Epithelial cell of proximal tubule (primary cell): Measurements from ENCODE around the gene SYNDIG1. TPM values are rescaled to one million over a fixed set of nuclear protein-coding genes. Genes with fewer than 3 reads are reported as not detected.

ENCODE experiments used
- DNase-seq: peaks from one replicate; pipeline ENCODE4 v3.0.0-alpha.2; 2011; ENCODE audit warnings: low read depth
- H3K4me3 ChIP-seq: 2 replicates; pipeline ENCODE4 v1.5.1; 2011; ENCODE audit warnings: low read depth, mild to moderate bottlenecking, low read length
- total RNA-seq: library from RNA; depleted of rRNA; stranded (reverse); fragments of >200 nt; gene quantifications from 2 replicates; pipeline ENCODE4 v1.2.3, GENCODE V29; 2015
- TF ChIP-seq, protein P1 (sequence below): conservative IDR thresholded peaks from 2 replicates; pipeline ENCODE4 v1.5.1; 2012; ENCODE audit warnings: low read depth, mild to moderate bottlenecking, low read length

The SYNDIG1 gene
- total RNA-seq, 1 donor from 2014 or later = 0.12 TPM

DNA sequence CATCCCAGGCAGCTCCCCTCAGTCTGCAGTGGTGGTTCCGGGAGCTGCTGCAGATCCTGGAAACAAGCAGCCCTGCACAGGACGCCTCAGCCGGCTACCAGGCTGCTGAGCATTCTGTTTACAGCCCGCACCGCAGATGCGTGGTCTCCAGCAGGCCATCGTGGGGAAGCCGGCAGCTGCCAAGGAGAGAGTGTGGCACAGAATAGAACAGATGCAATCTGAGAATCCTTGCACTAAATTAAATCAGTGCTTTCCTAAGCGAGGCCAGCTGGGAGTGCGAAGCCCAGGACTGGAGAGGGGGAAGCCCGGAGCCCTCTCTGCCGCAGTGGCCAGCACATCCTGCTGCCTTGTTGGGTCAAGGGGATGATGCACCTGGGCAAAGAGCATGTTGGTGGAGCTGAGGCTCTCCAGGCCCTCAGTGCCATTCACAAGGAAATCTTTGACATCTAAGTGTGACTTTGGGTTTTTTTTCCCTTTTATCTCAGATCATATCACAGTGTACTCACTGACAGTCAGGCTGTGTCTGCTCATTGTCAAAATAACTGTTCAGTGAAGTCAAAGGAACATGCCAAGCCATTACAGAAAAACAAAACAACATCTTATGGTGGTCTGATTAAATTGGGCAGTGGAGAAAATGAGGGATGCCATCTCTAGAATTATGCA, 118.1 kb downstream of the SYNDIG1 start:
- TF ChIP-seq, protein P1, sequence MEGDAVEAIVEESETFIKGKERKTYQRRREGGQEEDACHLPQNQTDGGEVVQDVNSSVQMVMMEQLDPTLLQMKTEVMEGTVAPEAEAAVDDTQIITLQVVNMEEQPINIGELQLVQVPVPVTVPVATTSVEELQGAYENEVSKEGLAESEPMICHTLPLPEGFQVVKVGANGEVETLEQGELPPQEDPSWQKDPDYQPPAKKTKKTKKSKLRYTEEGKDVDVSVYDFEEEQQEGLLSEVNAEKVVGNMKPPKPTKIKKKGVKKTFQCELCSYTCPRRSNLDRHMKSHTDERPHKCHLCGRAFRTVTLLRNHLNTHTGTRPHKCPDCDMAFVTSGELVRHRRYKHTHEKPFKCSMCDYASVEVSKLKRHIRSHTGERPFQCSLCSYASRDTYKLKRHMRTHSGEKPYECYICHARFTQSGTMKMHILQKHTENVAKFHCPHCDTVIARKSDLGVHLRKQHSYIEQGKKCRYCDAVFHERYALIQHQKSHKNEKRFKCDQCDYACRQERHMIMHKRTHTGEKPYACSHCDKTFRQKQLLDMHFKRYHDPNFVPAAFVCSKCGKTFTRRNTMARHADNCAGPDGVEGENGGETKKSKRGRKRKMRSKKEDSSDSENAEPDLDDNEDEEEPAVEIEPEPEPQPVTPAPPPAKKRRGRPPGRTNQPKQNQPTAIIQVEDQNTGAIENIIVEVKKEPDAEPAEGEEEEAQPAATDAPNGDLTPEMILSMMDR = no peak
- DNase-seq = no peak
- H3K4me3 ChIP-seq = no peak overlapping the region

DNA sequence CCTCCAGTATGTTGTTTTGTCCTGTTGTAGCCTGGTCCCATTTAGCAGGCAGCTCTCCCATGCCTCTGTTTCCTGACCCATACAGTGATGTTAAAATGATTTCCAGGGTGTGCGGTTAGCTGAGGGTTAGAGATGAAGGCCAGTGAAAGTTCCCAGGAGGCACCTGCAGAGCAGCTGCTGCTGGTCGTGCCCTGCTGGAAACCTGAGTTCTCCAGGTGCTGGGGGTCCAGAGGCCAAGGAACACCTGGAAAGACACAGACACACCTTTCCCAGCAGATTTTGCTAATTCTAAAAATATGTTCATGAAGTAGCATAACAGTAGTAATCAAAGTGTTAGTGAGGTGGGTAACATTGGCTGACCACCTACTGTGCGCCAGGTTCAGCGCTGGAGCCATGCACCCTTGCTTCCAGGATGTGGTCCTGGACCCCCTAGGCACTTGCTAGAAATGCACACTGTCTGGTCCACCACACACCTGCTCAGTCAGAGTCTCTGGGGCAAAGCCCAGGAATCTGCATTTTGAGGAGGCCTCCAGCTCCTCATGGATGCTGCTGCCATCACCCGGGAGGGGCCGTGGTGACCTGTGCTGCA, 118.7 kb downstream of the SYNDIG1 start:
- DNase-seq = no peak
- TF ChIP-seq, protein P1 = no peak

DNA sequence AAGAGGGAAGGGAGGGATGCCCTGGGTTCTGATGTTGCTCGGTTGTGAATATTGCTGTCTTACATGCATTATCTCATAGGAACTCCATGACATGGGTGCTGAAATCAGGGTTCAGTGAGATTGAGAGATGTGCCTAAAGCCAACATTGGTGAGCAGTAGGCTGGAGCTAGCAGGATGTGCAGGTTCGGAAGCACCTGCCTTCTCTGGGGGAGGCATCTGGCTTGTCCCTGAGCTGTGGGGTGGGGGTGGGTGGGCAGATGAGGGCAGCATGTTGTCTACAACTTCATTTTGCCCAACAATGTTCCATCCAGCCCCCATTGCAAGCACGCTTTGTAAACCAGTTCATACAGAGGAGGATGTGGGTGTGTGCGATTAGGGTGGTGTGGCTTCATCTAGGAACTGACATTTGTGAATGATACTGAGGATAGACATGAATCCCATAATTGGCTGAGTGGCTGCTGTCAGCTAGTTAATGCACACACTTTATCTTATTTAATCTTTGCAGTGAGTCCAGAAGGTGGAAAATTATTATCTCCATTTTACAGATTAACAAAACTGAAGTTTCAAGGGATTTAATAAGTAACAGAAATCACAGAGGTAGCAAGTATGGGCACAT, 119.4 kb downstream of the SYNDIG1 start:
- no peak overlapping the region for H3K4me3 ChIP-seq
- DNase-seq = no peak

More for the DNA sequence above, 118.7 kb downstream of the SYNDIG1 start:
- H3K4me3 ChIP-seq = no peak overlapping the region

DNA sequence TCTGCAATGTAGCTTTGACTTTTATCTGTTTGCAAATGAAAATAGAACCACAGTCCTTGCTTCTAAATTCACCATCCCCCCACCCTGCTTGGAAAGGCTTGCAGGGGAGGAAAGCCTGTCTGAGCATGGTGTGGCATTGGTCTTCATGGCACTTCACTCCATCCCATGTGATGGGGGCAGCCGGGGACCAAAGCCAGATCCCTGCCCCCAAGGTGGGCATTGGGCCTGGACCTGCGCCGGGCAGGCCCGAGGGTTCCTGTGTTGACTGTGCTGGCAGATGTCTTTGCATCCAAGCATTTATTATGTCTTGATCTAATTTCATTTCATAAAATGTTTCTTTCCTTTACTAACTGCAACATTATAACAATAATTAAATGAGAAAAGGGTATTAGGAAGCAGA, 120.0 kb downstream of the SYNDIG1 start:
- TF ChIP-seq, protein P1 = no peak
- H3K4me3 ChIP-seq = no peak overlapping the region
- DNase-seq = no peak

More for the DNA sequence above, 119.4 kb downstream of the SYNDIG1 start:
- TF ChIP-seq, protein P1 = no peak

DNA sequence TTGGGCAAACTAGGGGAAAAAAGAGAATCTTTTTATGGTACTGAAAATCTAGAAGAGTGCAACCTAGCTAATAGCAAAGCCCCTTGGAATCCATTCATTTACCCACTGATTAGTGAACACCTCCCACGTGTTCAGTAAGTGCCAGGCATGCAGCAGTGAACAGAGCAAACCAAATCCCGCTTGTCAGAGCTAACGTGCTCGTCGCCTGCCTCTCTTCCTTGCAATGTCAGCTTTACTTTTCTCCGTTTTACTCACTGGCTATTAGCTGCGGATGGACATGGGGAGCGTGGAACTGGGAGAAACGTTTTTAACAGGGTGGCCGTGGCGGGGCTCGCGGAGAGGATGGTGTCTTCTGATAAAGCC, 120.4 kb downstream of the SYNDIG1 start:
- TF ChIP-seq, protein P1 = no peak
- H3K4me3 ChIP-seq = no peak overlapping the region
- no peak for DNase-seq

DNA sequence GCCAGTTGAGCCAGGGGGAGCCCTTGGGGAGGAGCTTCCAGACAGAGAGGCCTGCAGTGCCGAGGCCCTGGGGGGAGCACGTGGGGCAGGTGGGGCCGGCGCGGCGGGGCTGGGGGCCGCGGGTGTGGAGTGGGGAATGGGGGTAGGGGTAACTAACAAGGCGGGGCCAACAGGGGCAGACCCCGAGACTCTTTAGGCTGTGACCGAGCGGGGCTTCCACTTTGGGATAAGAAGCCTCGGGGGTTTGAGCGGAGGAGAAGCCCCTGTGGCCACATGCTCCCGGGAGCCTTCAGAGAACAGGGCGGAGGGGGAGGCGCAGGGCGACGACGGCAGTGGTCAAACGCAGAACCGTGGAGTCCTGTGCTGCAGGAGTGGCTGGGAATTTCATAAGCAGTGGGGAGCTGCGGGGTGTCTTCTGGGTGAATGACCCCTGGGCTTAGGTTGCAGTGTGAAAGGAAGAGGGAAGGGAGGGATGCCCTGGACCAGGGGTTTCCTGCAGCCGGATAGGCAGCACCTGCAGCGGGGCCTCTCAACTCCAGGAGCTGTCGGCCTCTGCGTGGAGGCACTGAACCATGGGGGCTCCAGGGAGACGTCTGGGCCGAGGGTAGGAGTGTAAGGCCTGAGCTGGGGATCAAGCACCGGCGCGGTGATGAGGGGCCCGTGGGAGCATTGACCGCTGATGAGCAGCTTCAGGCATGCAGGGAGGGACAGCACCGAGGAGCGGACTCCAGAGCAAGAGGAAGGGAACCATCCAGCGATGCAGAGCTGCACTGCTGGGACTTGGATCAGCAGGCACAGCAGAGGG, 121.0 kb downstream of the SYNDIG1 start:
- DNase-seq = no peak
- H3K4me3 ChIP-seq = no peak overlapping the region
- TF ChIP-seq, protein P1 = no peak
